Measurements from ENCODE around the gene CLEC4M. TPM values are rescaled to one million over a fixed set of nuclear protein-coding genes. Genes with fewer than 3 reads are reported as not detected.

CLEC4M gene
- total RNA-seq: 5.8 TPM
- long read RNA-seq, partial matches to known transcripts: 0 of 4 reads
- long read RNA-seq, other reads (novel, unspliced or antisense): 4 of 4 reads

GRCh38 chr19:7762719-7763293, at the start of gene CLEC4M:
CLEC4M (plus strand) TSS chr19:7763243; CDS start chr19:7763267, 24 bp downstream.
- H3K4me3 ChIP-seq: no peak within 1 kb of the TSS
- H3K36me3 ChIP-seq: no peaks in the 10 kb centered on the region

GRCh38 chr19:7715671-7716070, 47.4 kb upstream of the CLEC4M start:
- DNase-seq (no peak), ATAC-seq (no peak)
- H3K27me3 ChIP-seq (ENCODE audit: low read depth): no peaks in the 10 kb centered on the region
- intact Hi-C loops (cut with DNase I): no loop called here
- H3K4me1 ChIP-seq: no peaks in the 10 kb centered on the region
- H3K9me3 ChIP-seq: no peaks in the 10 kb centered on the region
- H3K27ac ChIP-seq: no peak overlapping the region
- H3K36me3 ChIP-seq: no peaks in the 10 kb centered on the region
- TF ChIP-seq CTCF (IDR thresholded peaks at IDR 0.05): no peak
- no peak overlapping the region for H3K4me3 ChIP-seq

More at GRCh38 chr19:7762719-7763293, at the start of gene CLEC4M:
- Histone ChIP-seq H3K27me3 (ENCODE audit: low read depth) (no peaks in the 10 kb centered on the region), H3K4me1 (no peaks in the 10 kb centered on the region), H3K27ac (no peak within 1 kb of the TSS), H3K9me3 (peaks cover 21% of the 10 kb centered on the region)
- ATAC-seq (no peak), DNase-seq (no peak)
- intact Hi-C loops (cut with DNase I): no loop called here
- no peak for TF ChIP-seq CTCF (IDR thresholded peaks at IDR 0.05)

GRCh38 chr19:7716762-7717161, 46.3 kb upstream of the CLEC4M start:
- no peaks in the 10 kb centered on the region for H3K9me3 ChIP-seq
- no peak for TF ChIP-seq CTCF (IDR thresholded peaks at IDR 0.05)
- ATAC-seq (no peak), DNase-seq (no peak)
- no peaks in the 10 kb centered on the region for H3K27me3 ChIP-seq (ENCODE audit: low read depth)
- intact Hi-C loops (cut with DNase I): no loop called here
- no peaks in the 10 kb centered on the region for H3K36me3 ChIP-seq
- no peaks in the 10 kb centered on the region for H3K4me1 ChIP-seq
- no peak overlapping the region for H3K4me3 ChIP-seq
- no peak overlapping the region for H3K27ac ChIP-seq

GRCh38 chr19:7718668-7719067, 44.4 kb upstream of the CLEC4M start:
- H3K27ac ChIP-seq: no peak overlapping the region
- ATAC-seq (no peak), DNase-seq (no peak)
- H3K4me3 ChIP-seq: no peak overlapping the region
- H3K9me3 ChIP-seq: no peaks in the 10 kb centered on the region
- no peaks in the 10 kb centered on the region for H3K27me3 ChIP-seq (ENCODE audit: low read depth)
- intact Hi-C loops (cut with DNase I): no loop called here
- H3K4me1 ChIP-seq: no peaks in the 10 kb centered on the region
- no peaks in the 10 kb centered on the region for H3K36me3 ChIP-seq
- no peak for TF ChIP-seq CTCF (IDR thresholded peaks at IDR 0.05)

GRCh38 chr19:7720351-7720750, 42.7 kb upstream of the CLEC4M start:
- H3K9me3 ChIP-seq: no peaks in the 10 kb centered on the region
- no peaks in the 10 kb centered on the region for H3K36me3 ChIP-seq
- no peaks in the 10 kb centered on the region for H3K27me3 ChIP-seq (ENCODE audit: low read depth)
- ATAC-seq: no peak
- no peak for DNase-seq
- no peak for TF ChIP-seq CTCF (IDR thresholded peaks at IDR 0.05)
- H3K4me1 ChIP-seq: no peaks in the 10 kb centered on the region
- H3K27ac ChIP-seq: no peak overlapping the region
- intact Hi-C loops (cut with DNase I): no loop called here
- no peak overlapping the region for H3K4me3 ChIP-seq

Data from lower lobe of right lung (tissue), 2 donors.